Osteocyte (in vitro differentiated cells): ENCODE results near the gene KRT3. TPM values are rescaled to one million over a fixed set of nuclear protein-coding genes. Genes with fewer than 3 reads are reported as not detected.

Experiments
- DNase-seq: peaks from one replicate; pipeline ENCODE4 v3.0.0; 2021; ENCODE audit warnings: mixed read lengths; ENCODE audit not compliant: unreplicated experiment; ENCODE audit errors: extremely low spot score
- H3K27ac Mint-ChIP-seq: one replicate; pipeline ENCODE4 v1.8.0; 2021; ENCODE audit warnings: mild to moderate bottlenecking, mixed read lengths; ENCODE audit not compliant: unreplicated experiment
- H3K27me3 Mint-ChIP-seq: one replicate; pipeline ENCODE4 v1.8.0; 2021; ENCODE audit warnings: mixed read lengths; ENCODE audit not compliant: unreplicated experiment
- H3K36me3 Mint-ChIP-seq: one replicate; pipeline ENCODE4 v1.8.0; 2021; ENCODE audit warnings: mixed read lengths; ENCODE audit not compliant: unreplicated experiment
- H3K4me1 Mint-ChIP-seq: one replicate; pipeline ENCODE4 v1.8.0; 2021; ENCODE audit warnings: mixed read lengths; ENCODE audit not compliant: unreplicated experiment
- H3K4me3 Mint-ChIP-seq: one replicate; pipeline ENCODE4 v1.8.0; 2021; ENCODE audit warnings: mild to moderate bottlenecking, moderate library complexity, mixed read lengths; ENCODE audit not compliant: unreplicated experiment
- H3K9me3 Mint-ChIP-seq: one replicate; pipeline ENCODE4 v1.8.0; 2021; ENCODE audit warnings: mixed read lengths; ENCODE audit not compliant: unreplicated experiment
- total RNA-seq: library from RNA; stranded (reverse); gene quantifications from 2 replicates; pipeline ENCODE4 v1.2.1, GENCODE V29; 2021
- TF ChIP-seq, protein P1 (sequence below): fragments of 200-600 bp; sonication (generic); IDR thresholded peaks from 2 replicates; pipeline ENCODE4 v1.5.0; 2021; ENCODE audit warnings: antibody characterized with exemption, mild to moderate bottlenecking, moderate library complexity

The KRT3 gene
- total RNA-seq, 1 donor from 2014 or later: not detected

DNA sequence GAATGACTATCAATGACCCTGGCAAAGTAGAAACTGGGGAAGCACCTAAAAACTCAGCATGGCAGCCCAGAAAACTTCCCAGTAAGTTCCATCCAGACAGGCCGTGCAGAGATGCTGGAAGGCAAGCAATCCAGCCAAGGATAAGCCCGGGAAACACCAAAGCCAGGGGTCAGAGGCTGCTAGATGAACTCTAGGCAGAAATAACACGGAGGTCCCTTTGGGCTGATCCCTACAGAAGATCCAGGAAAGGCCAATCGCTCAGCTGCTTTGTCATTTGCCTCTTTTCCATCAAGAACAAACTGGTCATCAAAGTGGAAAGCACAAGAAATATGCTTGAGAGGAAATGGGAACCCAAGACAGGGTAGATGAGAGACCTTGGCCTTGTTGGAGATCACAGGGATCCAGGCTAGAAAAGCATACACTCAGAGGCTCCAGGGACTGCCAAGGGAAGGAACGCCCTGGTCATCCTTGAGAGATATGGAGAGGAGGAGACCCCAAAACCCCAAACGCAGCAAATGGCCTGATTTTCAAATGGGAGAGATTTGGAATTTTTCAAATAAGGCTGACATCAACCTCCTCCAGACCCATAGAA lies 31.7 kb upstream of the KRT3 start:
- Mint-ChIP-seq H3K27me3 (peaks cover 12% of the 10 kb centered on the region), H3K4me3 (no peak overlapping the region), H3K9me3 (no peaks in the 10 kb centered on the region), H3K27ac (no peak overlapping the region), H3K36me3 (no peaks in the 10 kb centered on the region), H3K4me1 (no peaks in the 10 kb centered on the region)
- TF ChIP-seq, protein P1, sequence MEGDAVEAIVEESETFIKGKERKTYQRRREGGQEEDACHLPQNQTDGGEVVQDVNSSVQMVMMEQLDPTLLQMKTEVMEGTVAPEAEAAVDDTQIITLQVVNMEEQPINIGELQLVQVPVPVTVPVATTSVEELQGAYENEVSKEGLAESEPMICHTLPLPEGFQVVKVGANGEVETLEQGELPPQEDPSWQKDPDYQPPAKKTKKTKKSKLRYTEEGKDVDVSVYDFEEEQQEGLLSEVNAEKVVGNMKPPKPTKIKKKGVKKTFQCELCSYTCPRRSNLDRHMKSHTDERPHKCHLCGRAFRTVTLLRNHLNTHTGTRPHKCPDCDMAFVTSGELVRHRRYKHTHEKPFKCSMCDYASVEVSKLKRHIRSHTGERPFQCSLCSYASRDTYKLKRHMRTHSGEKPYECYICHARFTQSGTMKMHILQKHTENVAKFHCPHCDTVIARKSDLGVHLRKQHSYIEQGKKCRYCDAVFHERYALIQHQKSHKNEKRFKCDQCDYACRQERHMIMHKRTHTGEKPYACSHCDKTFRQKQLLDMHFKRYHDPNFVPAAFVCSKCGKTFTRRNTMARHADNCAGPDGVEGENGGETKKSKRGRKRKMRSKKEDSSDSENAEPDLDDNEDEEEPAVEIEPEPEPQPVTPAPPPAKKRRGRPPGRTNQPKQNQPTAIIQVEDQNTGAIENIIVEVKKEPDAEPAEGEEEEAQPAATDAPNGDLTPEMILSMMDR: no peak
- DNase-seq: no peak

DNA sequence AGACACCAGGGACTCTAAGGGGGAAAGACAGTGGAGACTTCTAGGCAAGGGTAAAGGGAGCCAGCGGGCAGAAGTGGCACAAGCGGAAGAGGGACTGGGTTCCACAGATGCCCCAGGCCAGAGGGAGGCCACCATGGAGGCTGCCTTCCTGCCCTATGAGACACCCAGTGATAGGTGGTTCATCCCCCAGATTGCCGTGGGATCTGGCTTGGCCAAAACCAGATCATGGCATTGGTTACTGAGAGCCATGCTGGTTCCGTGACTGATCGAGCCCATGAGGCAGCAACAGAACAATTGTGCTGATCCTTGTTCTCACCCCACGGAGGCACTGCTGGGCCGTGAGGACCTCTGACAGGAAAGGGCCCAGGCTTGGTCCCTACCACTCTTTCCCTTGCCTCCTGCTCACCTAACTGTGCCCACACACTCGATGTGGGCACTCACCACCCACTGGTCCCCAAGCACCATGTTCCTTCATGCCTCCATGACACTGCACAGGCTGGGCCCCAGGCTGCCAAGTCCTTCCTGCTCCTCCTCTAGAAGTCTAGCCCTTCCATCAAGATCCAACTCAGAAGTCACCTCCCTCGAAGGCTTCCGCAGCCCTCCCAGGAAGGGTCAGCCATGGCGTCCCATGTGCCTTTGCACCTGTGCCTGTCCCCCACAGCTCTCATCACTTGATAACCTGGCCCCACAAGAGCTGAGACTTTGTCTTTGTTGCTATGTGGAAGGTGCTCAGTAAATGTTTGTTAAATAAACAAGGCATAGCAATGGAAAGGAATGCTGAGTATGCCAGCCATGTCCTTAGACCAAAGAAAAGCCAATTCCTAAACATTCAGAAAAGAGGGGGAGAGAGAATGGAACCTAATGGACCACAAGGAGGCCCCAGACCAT lies 30.9 kb upstream of the KRT3 start:
- Mint-ChIP-seq H3K36me3 (no peaks in the 10 kb centered on the region), H3K9me3 (no peaks in the 10 kb centered on the region), H3K4me3 (no peak overlapping the region), H3K27ac (no peak overlapping the region), H3K27me3 (peaks cover 12% of the 10 kb centered on the region), H3K4me1 (no peaks in the 10 kb centered on the region)
- DNase-seq: no peak
- TF ChIP-seq, protein P1: no peak

DNA sequence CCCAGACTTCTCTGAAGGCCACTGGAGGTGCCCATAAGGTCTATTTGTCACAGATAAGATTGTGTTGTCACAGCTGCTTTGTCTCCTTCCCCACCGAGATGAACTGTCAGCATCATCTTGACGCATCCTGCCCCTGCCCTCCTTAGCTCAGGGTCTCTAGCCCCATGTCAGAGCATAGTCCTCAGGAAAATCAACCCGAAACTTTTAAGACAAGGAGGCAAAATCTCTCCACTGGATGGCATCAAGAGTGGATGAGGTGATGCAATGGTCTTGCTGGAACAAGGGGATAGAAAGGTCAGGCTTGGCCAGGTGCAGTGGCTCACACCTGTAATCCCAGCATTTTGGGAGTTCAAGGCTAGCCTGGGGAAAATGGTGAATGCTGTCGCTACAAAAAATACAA lies 30.0 kb upstream of the KRT3 start:
- H3K4me1 Mint-ChIP-seq: no peaks in the 10 kb centered on the region
- peaks cover 12% of the 10 kb centered on the region for H3K27me3 Mint-ChIP-seq
- H3K9me3 Mint-ChIP-seq: no peaks in the 10 kb centered on the region
- no peak overlapping the region for H3K4me3 Mint-ChIP-seq
- no peak for DNase-seq
- no peak overlapping the region for H3K27ac Mint-ChIP-seq
- TF ChIP-seq, protein P1: no peak
- H3K36me3 Mint-ChIP-seq: no peaks in the 10 kb centered on the region

DNA sequence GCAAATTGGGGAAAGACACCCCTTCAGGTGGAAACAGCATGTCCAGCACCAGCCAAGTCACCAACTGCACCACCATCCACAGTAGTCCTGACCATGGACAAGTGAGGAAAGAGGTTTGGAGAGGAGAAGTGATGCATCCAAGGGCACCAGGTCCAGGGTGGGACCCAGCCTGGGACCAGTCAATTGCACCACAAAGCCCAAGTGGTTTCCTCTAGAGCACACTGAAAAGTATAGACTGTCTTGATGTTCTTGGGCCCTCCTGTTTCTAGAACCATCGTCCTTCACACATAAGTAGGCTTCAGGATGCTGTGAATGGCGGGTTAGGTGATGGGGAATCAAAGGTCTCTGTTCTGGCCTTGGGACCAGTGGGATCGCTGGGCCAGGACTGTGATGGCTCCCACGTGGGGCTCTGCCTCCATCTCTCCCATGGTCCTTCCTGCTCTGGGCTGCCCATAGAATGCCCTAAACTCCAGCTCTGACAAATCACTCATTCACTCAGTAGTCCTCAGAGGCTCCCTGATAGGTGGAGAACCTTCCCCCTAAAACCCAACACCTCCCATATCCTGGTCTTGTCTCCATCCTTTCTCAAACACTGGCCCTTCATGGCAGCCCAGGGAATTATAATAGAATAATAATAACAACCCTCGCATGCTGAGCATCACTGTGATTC lies 29.0 kb upstream of the KRT3 start:
- no peaks in the 10 kb centered on the region for H3K4me1 Mint-ChIP-seq
- TF ChIP-seq, protein P1: no peak
- no peak for DNase-seq
- H3K27me3 Mint-ChIP-seq: peaks cover 15% of the 10 kb centered on the region
- no peaks in the 10 kb centered on the region for H3K36me3 Mint-ChIP-seq
- no peak overlapping the region for H3K27ac Mint-ChIP-seq
- H3K9me3 Mint-ChIP-seq: no peaks in the 10 kb centered on the region
- no peak overlapping the region for H3K4me3 Mint-ChIP-seq
